ENCODE measurements around the gene OAS2.

DNA sequence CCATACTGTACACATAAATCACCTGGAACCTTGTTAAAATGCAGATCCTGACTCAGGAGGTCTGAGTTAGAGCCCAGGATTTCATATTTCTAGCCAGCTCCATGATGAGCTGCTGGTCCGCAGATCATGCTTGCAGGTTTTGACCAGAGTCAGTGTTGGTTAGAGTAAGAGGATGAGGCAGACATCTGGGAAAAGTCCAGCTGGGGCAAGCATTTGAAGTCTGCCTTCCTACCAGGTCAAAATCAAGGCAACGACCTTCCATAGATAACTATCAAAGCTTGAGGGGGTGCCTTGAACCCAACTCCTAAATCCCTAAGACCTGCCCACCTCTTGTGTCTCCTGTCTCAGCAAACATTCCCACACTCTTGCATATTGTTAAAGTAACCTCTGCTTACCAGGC, 9.2 kb downstream of the OAS2 start:
- TF ChIP-seq, protein P1, sequence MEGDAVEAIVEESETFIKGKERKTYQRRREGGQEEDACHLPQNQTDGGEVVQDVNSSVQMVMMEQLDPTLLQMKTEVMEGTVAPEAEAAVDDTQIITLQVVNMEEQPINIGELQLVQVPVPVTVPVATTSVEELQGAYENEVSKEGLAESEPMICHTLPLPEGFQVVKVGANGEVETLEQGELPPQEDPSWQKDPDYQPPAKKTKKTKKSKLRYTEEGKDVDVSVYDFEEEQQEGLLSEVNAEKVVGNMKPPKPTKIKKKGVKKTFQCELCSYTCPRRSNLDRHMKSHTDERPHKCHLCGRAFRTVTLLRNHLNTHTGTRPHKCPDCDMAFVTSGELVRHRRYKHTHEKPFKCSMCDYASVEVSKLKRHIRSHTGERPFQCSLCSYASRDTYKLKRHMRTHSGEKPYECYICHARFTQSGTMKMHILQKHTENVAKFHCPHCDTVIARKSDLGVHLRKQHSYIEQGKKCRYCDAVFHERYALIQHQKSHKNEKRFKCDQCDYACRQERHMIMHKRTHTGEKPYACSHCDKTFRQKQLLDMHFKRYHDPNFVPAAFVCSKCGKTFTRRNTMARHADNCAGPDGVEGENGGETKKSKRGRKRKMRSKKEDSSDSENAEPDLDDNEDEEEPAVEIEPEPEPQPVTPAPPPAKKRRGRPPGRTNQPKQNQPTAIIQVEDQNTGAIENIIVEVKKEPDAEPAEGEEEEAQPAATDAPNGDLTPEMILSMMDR (IDR thresholded peaks at IDR 0.05 in 4 of 5, conservative IDR thresholded peaks at IDR 0.05 in 1 of 5) = no peak
- no peak for TF ChIP-seq POLR2A (IDR thresholded peaks at IDR 0.05)

All from gastrocnemius medialis (tissue), 4 donors.